ENCODE data around the gene PSMA6.

- TF ChIP-seq CBX5 (CRISPR knock-in tag; IDR thresholded peaks at IDR 0.05; ENCODE audit: borderline replicate concordance) (no peak), CBX2 (IDR thresholded peaks at IDR 0.05; ENCODE audit: low read depth, low read length) (no peak), CBX2 (CRISPR knock-in tag; IDR thresholded peaks at IDR 0.05; ENCODE audit: low read depth) (no peak), RXRA (CRISPR knock-in tag; IDR thresholded peaks at IDR 0.05) (no peak), HBP1 (CRISPR knock-in tag; IDR thresholded peaks at IDR 0.05; ENCODE audit: low read depth) (no peak)
- TF ChIP-seq, protein P1, sequence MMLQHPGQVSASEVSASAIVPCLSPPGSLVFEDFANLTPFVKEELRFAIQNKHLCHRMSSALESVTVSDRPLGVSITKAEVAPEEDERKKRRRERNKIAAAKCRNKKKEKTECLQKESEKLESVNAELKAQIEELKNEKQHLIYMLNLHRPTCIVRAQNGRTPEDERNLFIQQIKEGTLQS (CRISPR knock-in tag; IDR thresholded peaks at IDR 0.05) = no peak
- TF ChIP-seq, protein P2, sequence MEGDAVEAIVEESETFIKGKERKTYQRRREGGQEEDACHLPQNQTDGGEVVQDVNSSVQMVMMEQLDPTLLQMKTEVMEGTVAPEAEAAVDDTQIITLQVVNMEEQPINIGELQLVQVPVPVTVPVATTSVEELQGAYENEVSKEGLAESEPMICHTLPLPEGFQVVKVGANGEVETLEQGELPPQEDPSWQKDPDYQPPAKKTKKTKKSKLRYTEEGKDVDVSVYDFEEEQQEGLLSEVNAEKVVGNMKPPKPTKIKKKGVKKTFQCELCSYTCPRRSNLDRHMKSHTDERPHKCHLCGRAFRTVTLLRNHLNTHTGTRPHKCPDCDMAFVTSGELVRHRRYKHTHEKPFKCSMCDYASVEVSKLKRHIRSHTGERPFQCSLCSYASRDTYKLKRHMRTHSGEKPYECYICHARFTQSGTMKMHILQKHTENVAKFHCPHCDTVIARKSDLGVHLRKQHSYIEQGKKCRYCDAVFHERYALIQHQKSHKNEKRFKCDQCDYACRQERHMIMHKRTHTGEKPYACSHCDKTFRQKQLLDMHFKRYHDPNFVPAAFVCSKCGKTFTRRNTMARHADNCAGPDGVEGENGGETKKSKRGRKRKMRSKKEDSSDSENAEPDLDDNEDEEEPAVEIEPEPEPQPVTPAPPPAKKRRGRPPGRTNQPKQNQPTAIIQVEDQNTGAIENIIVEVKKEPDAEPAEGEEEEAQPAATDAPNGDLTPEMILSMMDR (CRISPR knock-in tag; IDR thresholded peaks at IDR 0.05) = no peak
- TF ChIP-seq, protein P3, sequence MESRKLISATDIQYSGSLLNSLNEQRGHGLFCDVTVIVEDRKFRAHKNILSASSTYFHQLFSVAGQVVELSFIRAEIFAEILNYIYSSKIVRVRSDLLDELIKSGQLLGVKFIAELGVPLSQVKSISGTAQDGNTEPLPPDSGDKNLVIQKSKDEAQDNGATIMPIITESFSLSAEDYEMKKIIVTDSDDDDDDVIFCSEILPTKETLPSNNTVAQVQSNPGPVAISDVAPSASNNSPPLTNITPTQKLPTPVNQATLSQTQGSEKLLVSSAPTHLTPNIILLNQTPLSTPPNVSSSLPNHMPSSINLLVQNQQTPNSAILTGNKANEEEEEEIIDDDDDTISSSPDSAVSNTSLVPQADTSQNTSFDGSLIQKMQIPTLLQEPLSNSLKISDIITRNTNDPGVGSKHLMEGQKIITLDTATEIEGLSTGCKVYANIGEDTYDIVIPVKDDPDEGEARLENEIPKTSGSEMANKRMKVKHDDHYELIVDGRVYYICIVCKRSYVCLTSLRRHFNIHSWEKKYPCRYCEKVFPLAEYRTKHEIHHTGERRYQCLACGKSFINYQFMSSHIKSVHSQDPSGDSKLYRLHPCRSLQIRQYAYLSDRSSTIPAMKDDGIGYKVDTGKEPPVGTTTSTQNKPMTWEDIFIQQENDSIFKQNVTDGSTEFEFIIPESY (CRISPR knock-in tag; IDR thresholded peaks at IDR 0.05) = no peak
Measured at GRCh38 chr14:35362450-35362849, 70.3 kb downstream of the PSMA6 start.
